ENCODE measurements around the gene GABRE. TPM values are rescaled to one million over a fixed set of nuclear protein-coding genes. Genes with fewer than 3 reads are reported as not detected.

The GABRE gene
- total RNA-seq, 6 experiments from 2014 or later: 1.2 to 8.4 (median 5.5) TPM

DNA sequence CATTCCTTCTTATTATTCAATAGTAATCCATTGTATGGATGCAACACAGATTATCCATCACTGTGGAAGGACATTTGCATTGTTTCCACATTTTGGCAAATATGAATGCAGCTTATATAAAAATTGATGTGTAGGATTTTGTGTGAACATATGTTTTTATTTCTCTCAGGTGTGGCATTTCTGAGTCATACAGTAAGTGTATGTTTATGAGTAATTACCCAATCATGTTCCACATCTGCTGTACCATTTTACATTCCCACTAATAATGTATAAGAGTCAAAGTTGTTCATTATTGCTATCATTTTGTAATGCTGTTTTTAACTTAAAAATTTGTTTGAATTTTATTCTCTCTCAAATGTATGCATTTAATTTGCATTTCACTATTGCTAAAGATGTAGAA, 36.3 kb downstream of the GABRE start:
- Histone ChIP-seq H3K36me3 (no peaks in the 10 kb centered on the region), H3K27me3 (no peaks in the 10 kb centered on the region), H3K4me1 (no peaks in the 10 kb centered on the region), H3K4me3 (no peak overlapping the region), H3K27ac (no peak overlapping the region), H3K9me3 (no peaks in the 10 kb centered on the region)
- ATAC-seq: no peak
- no peak for DNase-seq
- TF ChIP-seq, protein P1, sequence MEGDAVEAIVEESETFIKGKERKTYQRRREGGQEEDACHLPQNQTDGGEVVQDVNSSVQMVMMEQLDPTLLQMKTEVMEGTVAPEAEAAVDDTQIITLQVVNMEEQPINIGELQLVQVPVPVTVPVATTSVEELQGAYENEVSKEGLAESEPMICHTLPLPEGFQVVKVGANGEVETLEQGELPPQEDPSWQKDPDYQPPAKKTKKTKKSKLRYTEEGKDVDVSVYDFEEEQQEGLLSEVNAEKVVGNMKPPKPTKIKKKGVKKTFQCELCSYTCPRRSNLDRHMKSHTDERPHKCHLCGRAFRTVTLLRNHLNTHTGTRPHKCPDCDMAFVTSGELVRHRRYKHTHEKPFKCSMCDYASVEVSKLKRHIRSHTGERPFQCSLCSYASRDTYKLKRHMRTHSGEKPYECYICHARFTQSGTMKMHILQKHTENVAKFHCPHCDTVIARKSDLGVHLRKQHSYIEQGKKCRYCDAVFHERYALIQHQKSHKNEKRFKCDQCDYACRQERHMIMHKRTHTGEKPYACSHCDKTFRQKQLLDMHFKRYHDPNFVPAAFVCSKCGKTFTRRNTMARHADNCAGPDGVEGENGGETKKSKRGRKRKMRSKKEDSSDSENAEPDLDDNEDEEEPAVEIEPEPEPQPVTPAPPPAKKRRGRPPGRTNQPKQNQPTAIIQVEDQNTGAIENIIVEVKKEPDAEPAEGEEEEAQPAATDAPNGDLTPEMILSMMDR (IDR thresholded peaks at IDR 0.05): no peak
- TF ChIP-seq POLR2A (IDR thresholded peaks at IDR 0.05): no peak
- intact Hi-C loops (cut with DNase I): no loop called here

DNA sequence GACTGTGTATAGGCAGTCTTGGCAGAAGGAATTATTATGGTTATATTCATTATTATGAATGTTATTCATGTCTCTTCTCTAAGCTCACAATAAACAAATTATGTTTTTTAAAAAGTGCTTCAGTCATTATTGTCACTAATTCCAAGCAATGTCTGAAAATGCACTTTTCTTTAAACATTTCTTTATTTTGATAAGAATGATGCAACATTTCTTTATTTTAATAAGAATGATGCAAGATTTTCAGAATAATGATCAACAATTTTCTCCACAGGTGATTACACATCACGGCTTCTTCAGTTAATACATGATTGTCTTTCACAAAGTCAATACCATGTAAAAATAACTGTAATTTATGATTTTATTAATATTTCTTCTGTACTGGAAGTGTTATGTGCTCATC, 39.1 kb downstream of the GABRE start:
- intact Hi-C loops (cut with DNase I): no loop called here
- DNase-seq (no peak), ATAC-seq (no peak)
- TF ChIP-seq, protein P1 (IDR thresholded peaks at IDR 0.05): no peak
- no peak for TF ChIP-seq POLR2A (IDR thresholded peaks at IDR 0.05)
- Histone ChIP-seq H3K9me3 (no peaks in the 10 kb centered on the region), H3K27ac (no peak overlapping the region), H3K27me3 (no peaks in the 10 kb centered on the region), H3K4me3 (no peak overlapping the region), H3K36me3 (no peaks in the 10 kb centered on the region), H3K4me1 (no peaks in the 10 kb centered on the region)
- 69% methylated on average over 1 of the region's 1 CpG for WGBS (ENCODE audit: insufficient coverage, low coverage, low lambda C conversion rate, missing lambda C conversion rate)

DNA sequence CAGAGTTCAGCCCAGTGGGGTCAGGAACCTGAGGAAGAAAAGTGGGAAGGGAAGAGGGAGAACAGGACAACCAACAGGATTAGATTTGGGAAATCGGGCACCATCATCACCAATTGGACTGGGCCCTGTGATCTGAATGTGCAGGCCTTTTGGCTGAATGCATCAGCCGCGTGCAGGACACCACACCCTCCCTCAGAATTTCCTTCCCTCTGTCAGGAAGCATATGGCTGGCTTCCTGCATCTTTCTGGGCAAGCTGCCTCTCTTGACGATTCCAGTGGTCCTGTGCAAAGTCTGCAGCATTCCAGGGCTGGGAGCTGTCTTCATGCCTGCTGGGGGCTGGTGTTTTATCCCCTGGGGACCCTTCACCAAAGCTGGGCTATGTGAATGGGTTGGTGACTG, 45.4 kb downstream of the GABRE start:
- intact Hi-C loops (cut with DNase I): no loop called here
- no peak for ATAC-seq
- 44% methylated on average over 4 of the region's 4 CpGs for WGBS (ENCODE audit: insufficient coverage, low coverage, low lambda C conversion rate, missing lambda C conversion rate)
- no peaks in the 10 kb centered on the region for H3K36me3 ChIP-seq
- H3K4me3 ChIP-seq: no peak overlapping the region
- H3K27ac ChIP-seq: no peak overlapping the region
- H3K27me3 ChIP-seq: no peaks in the 10 kb centered on the region
- DNase-seq: no peak
- TF ChIP-seq POLR2A (IDR thresholded peaks at IDR 0.05): no peak
- TF ChIP-seq, protein P1 (IDR thresholded peaks at IDR 0.05): no peak
- H3K4me1 ChIP-seq: no peaks in the 10 kb centered on the region
- no peaks in the 10 kb centered on the region for H3K9me3 ChIP-seq

DNA sequence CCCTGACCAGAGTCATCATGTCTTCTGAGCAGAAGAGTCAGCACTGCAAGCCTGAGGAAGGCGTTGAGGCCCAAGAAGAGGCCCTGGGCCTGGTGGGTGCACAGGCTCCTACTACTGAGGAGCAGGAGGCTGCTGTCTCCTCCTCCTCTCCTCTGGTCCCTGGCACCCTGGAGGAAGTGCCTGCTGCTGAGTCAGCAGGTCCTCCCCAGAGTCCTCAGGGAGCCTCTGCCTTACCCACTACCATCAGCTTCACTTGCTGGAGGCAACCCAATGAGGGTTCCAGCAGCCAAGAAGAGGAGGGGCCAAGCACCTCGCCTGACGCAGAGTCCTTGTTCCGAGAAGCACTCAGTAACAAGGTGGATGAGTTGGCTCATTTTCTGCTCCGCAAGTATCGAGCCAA, 50.8 kb downstream of the GABRE start:
- Histone ChIP-seq H3K4me1 (no peaks in the 10 kb centered on the region), H3K36me3 (no peaks in the 10 kb centered on the region), H3K27ac (no peak overlapping the region), H3K4me3 (no peak overlapping the region), H3K27me3 (no peaks in the 10 kb centered on the region), H3K9me3 (no peaks in the 10 kb centered on the region)
- intact Hi-C loops (cut with DNase I): no loop called here
- ATAC-seq (no peak), DNase-seq (no peak)
- 73% methylated on average over 2 of the region's 6 CpGs for WGBS (ENCODE audit: insufficient coverage, low coverage, low lambda C conversion rate, missing lambda C conversion rate)
- TF ChIP-seq, protein P1 (IDR thresholded peaks at IDR 0.05): no peak
- no peak for TF ChIP-seq POLR2A (IDR thresholded peaks at IDR 0.05)

DNA sequence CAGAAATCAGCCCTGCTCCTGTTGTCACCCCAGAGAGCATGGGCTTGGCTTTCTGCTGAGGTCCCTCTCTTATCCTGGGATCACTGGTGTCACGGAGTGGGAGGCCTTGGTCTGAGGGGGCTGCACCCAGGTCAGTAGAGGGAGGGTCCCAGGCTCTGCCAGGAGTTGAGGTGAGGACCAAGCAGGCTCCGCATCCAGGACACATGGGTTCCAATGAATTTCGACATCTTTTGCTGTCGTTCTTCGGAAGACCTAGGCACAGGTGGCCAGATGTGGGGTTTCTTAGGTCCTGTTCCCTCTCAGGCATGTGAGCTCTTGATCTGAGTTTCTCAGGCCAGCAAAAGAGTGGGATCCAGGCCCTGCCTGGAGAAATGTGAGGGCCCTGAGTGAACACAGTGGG, 51.8 kb downstream of the GABRE start:
- intact Hi-C loops (cut with DNase I): no loop called here
- no peak for DNase-seq
- Histone ChIP-seq H3K27me3 (no peaks in the 10 kb centered on the region), H3K27ac (no peak overlapping the region), H3K36me3 (no peaks in the 10 kb centered on the region), H3K9me3 (no peaks in the 10 kb centered on the region), H3K4me1 (no peaks in the 10 kb centered on the region), H3K4me3 (no peak overlapping the region)
- 75% methylated on average over 2 of the region's 5 CpGs for WGBS (ENCODE audit: insufficient coverage, low coverage, low lambda C conversion rate, missing lambda C conversion rate)
- TF ChIP-seq POLR2A (IDR thresholded peaks at IDR 0.05): no peak
- TF ChIP-seq, protein P1 (IDR thresholded peaks at IDR 0.05): no peak
- ATAC-seq: peak in 1 of 4 donors; percentile 10
